Putamen (tissue), 1 donor: ENCODE data around the gene RDH16.
A peak's percentile ranks its signal among the peaks of the same experiment; 100 is the strongest.
"Not testable (repeated sequence)": the region's sequence is repeated elsewhere in the genome, so short reads cannot be mapped to it uniquely, and the experiment has no call there.

Experiments used
- DNase-seq: peaks from one replicate; pipeline ENCODE4 v3.0.0-alpha.2; 2016; ENCODE audit warnings: low spot score

The RDH16 gene

DNA sequence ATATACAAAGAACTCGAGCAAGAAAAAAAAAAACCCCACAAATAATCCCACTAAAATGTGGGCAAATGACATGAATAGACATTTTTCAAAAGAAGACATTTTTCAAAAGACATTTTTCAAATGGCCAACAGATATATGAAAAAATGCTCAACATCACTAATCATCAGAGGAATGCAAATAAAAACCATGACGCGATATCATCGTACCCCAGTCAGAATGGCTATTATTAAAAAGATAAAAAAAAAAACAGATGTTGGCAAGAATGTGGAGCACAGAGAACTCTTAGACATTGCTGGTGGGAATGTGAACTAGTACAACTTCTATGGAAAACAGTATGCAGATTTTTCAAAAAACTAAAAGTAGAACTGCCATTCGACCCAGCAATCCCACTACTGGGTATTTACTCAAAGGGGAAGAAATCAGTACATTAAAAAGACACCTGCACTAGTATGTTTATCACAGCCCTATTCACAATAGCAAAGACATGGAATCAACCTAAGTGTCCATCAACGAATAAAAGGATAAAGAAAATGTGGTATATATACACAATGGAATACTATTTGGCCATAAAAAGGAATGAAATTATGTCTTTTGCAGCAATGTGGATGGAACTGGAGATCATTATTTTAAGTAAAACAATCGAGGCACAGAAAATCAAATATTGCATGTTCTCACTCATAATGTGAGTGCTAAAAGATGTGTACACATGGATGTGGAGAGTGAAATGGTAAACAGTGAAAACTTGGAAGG is 32.6 kb upstream of the RDH16 start:
- DNase-seq, result no peak

DNA sequence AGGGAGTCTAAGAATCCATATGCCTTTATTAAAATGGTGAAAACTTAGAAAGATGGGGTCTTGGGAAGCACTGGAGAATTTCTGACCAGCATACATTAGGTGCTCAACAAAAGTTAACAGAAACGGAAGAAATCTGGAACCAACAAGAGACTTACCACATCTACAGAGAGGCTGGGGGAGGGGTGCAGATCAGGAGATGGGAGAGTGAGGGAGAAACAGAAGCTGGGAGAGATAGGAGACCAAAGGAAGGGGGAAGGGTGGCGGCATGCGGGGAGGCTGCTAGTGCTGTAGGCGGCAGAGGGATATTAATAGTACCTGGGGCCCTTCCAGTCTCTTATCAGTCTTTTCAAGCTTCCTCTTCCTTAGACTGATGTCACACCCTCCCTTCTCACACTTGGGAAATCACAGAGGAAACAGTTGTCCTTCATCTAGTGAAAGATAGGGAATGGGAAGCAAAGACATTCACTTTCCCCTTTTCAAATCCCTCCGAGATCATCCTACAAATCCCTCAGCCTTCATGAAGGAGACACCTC is 30.9 kb upstream of the RDH16 start:
- DNase-seq, result no peak

DNA sequence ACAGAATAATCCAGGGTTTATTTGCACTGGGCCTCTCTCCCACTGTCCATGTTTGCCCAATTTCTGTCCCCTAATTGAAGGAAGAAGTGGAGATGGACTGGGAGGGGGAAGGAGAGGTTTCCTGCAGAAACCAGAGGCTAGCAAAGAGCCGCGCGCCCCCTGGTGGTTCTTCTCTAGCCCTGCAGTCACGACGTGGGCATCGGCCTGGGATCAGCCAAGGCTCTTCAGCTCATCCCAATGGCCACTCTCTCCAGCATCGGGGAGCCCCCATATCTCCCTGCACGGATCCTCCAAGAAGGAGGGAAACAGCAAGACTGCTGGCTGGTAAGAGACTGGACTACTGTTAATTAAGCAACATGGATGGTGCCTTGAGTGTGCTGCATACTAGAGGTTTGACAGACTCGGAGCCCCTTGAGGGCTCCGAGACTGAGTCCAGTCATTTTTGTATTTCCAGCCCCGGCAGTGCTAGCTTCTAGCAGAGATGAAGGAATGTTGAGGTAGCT is 30.2 kb upstream of the RDH16 start:
- peak; percentile 71 for DNase-seq

DNA sequence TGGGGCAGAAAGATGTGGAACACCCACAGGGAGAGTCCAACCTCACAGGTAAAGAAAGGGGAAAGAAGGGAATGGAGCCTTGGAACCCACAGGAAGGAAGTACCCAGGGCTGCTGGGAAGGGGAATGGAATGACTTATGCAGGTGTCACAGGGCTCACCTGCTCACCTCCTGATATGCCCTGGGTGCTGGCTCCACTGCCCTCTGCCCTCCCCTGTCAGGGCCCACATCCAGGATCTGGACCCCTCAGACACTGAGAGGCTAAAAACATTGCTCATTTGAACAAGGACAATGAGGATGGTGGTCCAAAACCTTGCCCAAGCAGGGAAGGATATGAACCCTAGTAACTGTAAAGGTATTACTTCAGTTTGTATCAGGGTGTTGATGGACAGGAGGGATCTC is 29.6 kb upstream of the RDH16 start:
- DNase-seq, result no peak

DNA sequence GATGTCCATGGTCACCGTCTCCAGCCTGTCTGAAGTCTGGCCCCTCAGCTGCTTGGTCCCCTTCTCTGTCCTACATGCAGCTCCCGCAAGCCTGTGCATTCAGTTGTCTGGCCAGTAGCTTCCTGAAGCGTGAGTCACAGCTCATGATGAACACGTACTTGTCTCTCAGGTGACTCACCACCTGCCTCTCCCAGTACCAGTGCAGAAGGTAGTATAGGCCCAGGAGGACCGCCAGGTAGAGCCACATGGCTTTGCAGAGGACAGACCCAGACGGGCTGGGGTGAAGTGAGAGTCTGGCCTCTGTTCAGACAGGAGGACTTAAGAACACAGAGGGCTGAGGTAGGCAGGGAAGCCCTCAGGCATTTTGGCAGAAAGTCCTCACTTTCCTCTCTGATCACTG is 28.3 kb upstream of the RDH16 start:
- DNase-seq, result not testable (repeated sequence)

DNA sequence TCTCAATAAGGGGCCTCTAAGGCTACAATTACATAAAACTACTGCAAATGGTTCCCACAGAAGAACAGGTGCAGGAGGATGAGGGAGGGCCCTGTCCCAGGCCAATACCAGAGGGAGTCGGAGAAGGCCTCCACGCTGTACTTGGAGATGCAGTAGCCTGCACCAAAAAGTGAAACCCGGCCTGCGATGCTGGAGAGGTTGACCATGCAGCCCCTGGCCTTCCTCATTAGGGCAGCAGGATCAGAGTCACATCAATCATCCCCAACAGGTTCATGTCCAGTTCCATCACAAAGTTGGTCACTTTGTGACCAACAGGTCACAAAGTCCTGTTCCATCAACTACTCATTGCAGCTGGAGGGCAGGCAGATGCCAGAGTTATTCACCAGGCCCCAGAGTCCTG is 26.0 kb upstream of the RDH16 start:
- no peak for DNase-seq

DNA sequence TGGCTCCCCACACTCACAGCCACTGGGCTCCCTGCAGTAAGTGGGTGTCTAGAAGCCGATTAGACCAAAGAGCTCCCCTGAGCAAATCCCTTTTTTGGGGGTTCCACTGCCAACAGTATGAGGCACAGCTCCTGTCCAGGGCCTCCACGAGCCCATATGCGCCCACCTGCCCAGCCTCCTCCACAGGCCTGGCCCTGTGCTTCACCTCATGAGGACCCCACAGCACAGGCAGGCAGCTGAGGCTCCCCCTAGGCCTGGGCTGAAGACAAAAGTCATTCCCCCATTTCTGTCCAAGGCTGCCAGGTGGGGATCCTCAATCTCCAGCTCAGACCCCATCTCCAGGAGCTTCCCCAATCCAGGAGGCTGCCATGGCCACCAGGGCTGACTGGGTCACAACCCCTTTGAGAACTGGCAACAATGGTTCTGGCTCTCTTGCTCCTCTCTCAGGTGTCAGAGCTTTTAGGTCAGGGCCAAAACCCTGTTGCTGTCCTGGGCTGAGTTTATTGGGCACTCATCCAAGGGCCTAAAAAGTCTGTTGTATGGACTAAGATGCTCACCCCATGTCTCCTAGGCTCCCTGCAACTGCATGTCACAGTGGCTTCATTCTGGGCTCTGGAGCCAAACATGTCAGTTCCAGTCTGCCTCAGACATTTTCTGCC is 25.3 kb upstream of the RDH16 start:
- not testable (repeated sequence) for DNase-seq

DNA sequence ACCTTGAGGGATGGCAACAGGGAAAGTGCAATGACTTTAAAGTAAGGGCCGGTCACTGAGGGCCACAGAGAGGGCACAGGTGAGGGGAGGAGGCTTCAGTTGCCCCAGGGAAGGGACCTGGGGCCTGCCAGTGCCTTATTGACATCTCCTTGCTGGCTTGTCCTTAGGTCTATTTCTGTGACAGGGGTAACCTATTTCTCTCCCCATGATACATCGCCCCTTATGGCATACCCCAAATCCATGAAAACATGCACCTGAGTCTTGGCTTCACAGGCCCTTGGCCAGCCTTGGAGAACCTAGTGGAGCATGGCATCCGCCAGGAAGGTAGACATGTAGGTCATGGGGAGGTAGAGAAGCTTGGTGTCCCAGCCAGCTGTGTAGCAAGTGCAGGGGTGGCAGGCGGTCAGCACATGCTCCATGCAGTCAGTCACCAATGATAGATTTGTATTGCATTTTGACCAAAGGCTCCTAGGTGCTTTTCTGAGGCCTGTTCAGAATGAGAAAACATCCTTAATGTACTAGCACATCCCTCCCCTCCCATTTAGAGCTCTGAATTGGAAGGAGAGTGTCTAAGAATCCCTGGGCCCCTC is 23.6 kb upstream of the RDH16 start:
- no peak for DNase-seq

DNA sequence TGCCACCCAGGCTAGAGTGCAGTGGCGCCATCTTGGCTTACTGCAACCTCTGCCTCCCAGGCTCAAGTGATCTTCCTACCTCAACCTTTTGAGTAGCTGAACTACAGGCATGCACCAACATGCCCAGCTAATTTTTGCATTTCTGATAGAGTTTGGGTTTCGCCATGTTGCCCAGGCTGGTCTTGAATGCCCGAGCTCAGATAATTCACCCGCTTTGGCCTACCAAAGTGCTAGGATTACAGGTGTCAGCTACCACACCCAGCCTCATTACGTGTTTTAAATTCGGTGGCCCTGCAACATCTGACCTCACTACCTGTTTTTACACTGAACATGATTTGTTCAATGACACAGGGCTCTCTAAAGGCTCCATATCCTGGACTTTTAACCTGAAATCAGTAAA is 22.9 kb upstream of the RDH16 start:
- no peak for DNase-seq

DNA sequence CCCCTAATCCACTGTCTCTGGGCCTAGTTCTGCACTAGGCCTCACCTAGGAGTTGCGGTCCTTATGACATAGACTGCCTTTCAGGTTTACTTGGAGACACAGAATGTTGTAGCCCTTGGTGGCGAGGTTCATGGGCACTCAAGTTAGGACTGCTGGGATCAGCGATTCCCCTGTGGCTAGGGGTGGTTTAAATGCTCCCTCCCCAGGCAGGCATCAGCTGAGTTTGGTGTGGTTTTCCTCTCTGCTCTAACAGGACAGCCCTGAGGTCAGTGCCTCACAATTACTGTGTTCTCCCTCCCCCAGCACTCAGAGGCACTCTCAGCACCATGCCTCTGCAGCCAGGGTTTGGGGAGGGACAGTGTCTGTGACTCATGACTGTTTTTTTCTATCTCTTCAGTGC is 22.2 kb upstream of the RDH16 start:
- DNase-seq, result no peak

DNA sequence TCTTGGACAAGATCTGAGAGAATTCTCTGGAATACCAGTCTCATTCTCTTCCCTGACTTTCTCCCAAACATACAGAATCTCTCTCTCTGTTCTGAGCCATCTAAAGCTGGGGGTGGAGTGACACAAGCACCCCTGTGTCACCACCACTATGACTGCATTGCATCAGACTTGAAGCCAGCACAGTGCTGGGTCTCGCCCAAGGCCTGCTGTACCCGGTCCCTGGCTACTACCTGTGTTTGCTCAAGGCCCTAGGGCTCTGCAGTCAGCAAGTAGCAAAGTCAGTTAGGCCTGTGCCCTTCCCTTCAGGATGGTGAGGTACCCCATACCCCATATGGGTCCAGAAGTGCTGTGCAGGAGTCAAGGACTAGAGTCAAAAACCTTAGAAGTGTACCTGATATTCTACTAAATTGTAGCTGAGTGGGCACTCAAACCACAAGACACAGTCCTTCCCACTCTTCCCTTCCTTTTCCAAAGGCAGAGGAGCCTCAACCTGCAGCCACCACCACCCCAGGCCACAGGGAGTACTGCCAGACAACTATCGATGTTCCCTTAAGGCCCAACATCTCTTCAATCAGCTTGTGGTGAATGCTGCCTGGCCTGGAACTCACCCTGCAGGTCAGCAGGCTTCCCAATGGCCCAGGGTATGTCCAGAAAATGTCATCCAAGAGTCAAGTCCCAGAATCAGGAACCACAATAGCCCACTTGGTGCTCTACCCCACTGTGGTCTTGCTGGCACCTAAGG is 21.2 kb upstream of the RDH16 start:
- no peak for DNase-seq

DNA sequence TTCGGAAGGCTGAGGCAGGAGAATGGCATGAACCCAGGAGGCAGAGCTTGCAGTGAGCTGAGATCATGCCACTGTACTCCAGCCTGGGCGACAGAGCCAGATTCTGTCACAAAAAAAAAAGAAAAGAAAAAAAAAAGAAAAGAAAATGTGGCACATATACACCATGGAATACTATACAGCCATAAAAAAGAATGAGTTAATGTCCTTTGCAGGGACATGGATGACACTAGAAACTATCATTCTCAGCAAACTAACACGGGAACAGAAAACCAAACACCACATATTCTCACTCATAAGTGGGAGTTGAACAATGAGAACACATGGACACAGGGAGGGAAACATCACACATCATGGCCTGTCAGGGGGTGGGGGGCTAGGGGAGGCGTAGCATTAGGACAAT is 20.0 kb upstream of the RDH16 start:
- not testable (repeated sequence) for DNase-seq

DNA sequence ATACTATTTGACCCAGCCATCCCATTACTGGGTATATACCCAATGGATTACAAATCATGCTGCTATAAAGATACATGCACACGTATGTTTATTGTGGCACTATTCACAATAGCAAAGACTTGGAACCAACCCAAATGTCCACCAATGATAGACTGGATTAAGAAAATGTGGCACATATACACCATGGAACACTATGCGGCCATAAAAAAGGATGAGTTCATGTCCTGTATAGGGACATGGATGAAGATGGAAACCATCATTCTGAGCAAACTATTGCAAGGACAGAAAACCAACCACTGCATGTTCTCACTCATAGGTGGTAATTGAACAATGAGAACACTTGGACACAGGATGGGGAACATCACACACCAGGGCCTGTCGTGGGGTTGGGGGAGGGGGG is 16.8 kb upstream of the RDH16 start:
- DNase-seq, result not testable (repeated sequence)

DNA sequence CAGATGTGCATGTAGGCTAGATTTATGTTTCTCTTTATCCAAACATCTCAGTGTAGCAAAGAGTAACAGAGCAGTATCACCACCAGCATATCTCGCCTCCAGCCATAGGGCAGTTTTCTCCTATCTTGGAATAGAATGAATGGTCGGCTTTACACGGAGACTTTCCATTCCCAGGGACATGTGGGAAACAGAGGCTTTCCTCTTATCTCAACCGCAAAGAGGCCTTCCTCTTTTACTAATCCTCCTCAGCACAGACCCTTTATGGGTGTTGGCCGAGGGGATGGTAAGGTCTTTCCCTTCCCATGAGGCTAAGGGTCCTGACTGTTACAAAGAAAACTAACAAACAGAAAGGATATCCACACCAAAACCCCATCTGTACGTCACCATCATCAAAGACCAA is 11.5 kb upstream of the RDH16 start:
- DNase-seq, result not testable (repeated sequence)

DNA sequence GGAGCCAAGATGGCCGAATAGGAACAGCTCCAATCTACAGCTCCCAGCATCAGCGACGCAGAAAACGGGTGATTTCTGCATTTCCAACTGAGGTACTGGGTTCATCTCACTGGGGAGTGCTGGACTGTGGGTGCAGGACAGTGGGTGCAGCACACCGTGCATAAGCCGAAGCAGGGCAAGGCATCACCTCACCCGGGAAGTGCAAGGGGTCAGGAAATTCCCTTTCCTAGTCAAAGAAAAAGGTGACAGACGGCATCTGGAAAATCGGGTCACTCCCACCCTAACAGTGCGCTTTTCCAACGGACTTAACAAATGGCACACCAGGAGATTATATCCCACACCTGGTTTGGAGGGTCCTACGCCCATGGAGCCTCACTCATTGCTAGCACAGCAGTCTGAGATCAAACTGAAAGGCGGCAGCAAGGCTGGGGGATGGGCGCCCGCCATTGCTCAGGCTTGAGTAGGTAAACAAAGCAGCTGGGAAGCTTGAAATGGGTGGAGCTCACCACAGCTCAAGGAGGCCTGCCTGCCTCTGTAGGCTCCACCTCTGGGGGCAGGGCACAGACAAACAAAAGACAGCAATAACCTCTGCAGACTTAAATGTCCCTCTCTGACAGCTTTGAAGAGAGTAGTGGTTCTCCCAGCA is 8.7 kb upstream of the RDH16 start:
- DNase-seq, result not testable (repeated sequence)

DNA sequence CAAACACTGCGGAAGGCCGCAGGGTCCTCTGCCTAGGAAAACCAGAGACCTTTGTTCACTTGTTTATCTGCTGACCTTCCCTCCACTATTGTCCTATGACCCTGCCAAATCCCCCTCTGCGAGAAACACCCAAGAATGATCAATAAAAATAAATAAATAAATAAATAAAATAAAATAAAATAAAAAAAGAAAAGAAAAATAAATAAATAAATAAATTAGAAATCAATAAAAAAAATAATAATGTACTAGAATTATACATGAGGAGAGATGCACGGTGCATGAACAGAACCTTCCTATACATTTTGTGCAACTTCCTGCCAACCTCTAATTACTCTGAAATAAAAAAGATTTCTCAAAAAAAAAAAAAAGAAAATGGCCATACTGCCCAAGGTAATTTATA is 7.7 kb upstream of the RDH16 start:
- not testable (repeated sequence) for DNase-seq

DNA sequence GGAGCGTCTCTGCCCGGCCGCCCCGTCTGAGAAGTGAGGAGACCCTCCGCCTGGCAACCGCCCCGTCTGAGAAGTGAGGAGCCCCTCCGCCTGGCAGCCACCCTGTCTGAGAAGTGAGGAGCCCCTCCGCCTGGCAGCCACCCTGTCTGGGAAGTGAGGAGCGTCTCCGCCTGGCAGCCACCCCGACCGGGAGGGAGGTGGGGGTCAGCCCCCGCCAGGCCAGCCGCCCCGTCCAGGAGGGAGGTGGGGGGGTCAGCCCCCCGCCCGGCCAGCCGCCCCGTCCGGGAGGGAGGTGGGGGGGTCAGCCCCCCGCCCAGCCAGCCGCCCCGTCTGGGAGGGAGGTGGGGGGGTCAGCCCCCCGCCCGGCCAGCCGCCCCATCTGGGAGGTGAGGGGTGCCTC is 6.1 kb upstream of the RDH16 start:
- not testable (repeated sequence) for DNase-seq

DNA sequence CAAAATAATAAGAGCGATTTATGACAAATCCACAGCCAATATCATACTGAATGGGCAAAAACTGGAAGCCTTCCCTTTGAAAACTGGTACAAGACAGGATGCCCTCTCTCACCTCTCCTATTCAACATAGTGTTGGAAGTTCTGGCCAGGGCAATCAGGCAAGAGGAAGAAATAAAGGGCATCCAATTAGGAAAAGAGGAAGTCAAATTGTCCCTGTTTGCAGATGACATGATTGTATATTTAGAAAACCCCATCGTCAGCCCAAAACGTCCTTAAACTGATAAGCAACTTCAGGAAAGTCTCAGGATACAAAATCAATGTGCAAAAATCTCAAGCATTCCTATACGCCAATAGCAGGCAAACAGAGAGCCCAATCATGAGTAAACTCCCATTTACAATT is 4.8 kb upstream of the RDH16 start:
- DNase-seq, result not testable (repeated sequence)

DNA sequence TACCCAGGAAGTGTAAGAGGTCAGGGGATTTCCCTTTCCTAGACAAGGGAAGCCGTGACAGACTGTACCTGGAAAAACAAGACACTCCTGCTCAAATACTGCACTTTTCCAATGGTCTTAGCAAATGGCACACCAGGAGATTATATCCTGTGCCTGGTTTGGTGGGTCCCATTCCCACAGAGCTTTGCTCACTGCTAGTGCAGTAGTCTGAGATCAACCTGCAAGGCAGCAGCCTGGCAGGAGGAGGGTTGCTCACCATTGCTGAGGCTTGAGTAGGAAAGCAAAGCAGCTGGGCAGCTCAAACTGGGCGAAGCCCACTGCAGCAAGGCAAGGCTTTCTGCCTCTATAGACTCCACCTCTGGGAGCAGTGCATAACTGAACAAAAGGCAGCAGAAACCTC is 1.0 kb upstream of the RDH16 start:
- DNase-seq, result no peak

DNA sequence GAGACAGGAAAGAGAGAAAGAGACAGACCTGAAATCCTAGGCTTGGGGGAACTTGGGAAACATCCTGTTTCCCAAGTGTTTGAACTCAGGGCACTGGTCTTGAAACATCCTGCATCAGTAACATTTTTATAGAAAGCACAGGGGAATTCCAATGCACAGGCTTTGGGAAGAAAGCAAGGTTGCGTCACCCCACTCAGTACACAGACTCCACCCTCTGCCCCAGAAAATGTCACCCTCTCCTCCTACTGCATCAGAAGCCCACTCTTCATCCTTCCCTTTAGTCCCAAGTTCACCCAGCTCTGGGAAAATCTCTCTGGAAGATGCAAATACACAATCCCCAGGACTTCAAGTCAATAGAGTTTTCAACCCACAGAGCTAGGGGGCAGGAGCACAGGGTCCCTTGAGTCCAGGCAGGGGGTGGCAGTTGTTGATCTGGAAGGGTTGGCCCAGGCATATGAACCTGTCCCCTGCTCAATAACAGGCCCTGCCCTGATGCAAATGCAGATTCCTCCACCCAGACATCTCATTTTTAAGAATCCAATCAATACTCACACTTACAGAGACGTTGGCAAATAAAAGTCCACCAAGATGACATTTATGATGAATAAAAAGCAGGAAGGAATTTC is 1.7 kb downstream of the RDH16 start:
- no peak for DNase-seq

DNA sequence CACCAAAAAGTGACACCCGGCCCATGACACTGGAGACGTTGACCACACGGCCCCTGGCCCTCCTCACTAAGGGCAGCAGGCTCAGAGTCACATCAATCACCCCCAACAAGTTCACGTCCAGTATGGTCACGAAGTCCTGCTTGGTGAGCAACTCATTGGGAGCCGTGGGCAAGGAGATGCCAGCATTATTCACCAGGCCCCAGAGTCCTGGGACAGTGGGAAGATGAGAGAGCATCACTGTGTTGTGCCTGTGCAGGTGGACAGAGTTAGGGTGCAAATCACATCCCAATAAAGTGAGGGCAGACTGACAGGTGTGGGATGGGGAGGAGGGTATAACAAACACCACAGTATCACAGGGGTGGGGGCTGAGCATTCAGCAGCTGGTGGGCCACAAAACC is 2.5 kb downstream of the RDH16 start:
- no peak for DNase-seq
